Nephron (organoid): Measurements from ENCODE around the gene KIF25.
"Not testable (repeated sequence)": the region's sequence is repeated elsewhere in the genome, so short reads cannot be mapped to it uniquely, and the experiment has no call there.

ENCODE experiments used
- H3K27ac Mint-ChIP-seq, 3 experiments: 2 replicates each; pipeline ENCODE4 v1.8.0; 2020; ENCODE audit warnings: mixed read lengths in 3 of 3, mild to moderate bottlenecking in 2 of 3, moderate library complexity in 1 of 3
- H3K27me3 Mint-ChIP-seq: 2 replicates; pipeline ENCODE4 v1.8.0; 2021; ENCODE audit warnings: low read depth, mild to moderate bottlenecking, moderate library complexity, mixed read lengths
- H3K36me3 Mint-ChIP-seq: 2 replicates; pipeline ENCODE4 v1.8.0; 2020; ENCODE audit warnings: low read depth, mixed read lengths
- H3K4me1 Mint-ChIP-seq: 2 replicates; pipeline ENCODE4 v1.8.0; 2020; ENCODE audit warnings: mixed read lengths
- H3K4me3 Mint-ChIP-seq, 3 experiments: 2 replicates each; pipeline ENCODE4 v1.8.0; 2020; ENCODE audit warnings: mild to moderate bottlenecking in 3 of 3, mixed read lengths in 3 of 3, moderate library complexity in 2 of 3
- H3K9me3 Mint-ChIP-seq: 2 replicates; pipeline ENCODE4 v1.8.0; 2020; ENCODE audit warnings: mixed read lengths
- TF ChIP-seq, protein P1 (sequence below), 3 experiments: fragments of 200-600 bp; sonication (generic); IDR thresholded peaks; one replicate each; pipeline ENCODE4 v1.5.0; 2021; ENCODE audit warnings: antibody characterized with exemption in 3 of 3; ENCODE audit not compliant: unreplicated experiment in 3 of 3

Gene KIF25

DNA sequence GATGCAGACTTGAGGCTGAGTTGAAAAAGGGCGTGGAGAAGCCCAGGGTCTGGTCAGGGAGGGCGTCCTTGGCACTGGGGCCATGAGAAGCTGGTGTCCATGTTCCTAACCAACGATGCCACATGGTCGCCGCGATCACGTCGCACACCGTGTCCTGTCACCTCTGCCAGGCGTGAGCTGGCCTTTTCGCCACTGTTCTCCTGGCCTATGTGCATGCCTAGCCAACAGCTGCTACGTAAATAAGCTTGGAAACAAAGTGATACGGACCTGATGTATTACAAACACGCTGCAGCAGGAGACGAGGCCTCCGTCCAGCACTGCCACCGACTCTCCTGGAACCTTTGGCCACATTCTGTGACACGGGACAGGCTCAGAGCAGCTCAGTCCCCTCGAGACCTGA lies 22.0 kb upstream of the KIF25 start:
- H3K4me1 Mint-ChIP-seq, result peaks cover 27% of the 10 kb centered on the region
- H3K4me3 Mint-ChIP-seq, result no peak overlapping the region
- TF ChIP-seq, protein P1, sequence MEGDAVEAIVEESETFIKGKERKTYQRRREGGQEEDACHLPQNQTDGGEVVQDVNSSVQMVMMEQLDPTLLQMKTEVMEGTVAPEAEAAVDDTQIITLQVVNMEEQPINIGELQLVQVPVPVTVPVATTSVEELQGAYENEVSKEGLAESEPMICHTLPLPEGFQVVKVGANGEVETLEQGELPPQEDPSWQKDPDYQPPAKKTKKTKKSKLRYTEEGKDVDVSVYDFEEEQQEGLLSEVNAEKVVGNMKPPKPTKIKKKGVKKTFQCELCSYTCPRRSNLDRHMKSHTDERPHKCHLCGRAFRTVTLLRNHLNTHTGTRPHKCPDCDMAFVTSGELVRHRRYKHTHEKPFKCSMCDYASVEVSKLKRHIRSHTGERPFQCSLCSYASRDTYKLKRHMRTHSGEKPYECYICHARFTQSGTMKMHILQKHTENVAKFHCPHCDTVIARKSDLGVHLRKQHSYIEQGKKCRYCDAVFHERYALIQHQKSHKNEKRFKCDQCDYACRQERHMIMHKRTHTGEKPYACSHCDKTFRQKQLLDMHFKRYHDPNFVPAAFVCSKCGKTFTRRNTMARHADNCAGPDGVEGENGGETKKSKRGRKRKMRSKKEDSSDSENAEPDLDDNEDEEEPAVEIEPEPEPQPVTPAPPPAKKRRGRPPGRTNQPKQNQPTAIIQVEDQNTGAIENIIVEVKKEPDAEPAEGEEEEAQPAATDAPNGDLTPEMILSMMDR (IDR thresholded peaks at IDR 0.05; ENCODE audit: unreplicated experiment in 3 of 3), result no peak
- no peaks in the 10 kb centered on the region for H3K27me3 Mint-ChIP-seq
- no peaks in the 10 kb centered on the region for H3K9me3 Mint-ChIP-seq
- H3K36me3 Mint-ChIP-seq, result peaks cover 14% of the 10 kb centered on the region
- peak overlapping the region; percentile 37 to 69 (median 57) for H3K27ac Mint-ChIP-seq

DNA sequence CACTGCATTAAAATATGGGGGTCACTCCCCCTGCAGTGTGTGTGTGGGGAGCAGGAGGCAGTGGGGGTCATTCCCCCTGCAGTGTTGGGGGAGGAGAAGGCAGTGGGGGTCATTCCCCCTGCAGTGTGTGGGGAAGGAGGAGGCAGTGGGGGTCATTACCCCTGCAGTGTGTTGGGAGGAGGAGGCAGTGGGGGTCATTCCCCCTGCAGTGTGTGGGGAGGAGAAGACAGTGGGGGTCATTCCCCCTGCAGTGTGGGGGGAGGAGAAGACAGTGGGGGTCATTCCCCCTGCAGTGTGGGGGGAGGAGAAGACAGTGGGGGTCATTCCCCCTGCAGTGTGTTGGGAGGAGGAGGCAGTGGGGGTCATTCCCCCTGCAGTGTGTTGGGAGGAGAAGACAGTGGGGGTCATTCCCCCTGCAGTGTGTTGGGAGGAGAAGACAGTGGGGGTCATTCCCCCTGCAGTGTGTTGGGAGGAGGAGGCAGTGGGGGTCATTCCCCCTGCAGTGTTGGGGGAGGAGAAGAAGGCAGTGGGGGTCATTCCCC lies 21.3 kb upstream of the KIF25 start:
- not testable (repeated sequence) for H3K9me3 Mint-ChIP-seq, H3K27me3 Mint-ChIP-seq, H3K4me3 Mint-ChIP-seq
- peaks cover 33% of the 10 kb centered on the region for H3K4me1 Mint-ChIP-seq
- peaks cover 12% of the 10 kb centered on the region for H3K36me3 Mint-ChIP-seq
- peak overlapping the region in 1 of 3 experiments; percentile 37 for H3K27ac Mint-ChIP-seq

DNA sequence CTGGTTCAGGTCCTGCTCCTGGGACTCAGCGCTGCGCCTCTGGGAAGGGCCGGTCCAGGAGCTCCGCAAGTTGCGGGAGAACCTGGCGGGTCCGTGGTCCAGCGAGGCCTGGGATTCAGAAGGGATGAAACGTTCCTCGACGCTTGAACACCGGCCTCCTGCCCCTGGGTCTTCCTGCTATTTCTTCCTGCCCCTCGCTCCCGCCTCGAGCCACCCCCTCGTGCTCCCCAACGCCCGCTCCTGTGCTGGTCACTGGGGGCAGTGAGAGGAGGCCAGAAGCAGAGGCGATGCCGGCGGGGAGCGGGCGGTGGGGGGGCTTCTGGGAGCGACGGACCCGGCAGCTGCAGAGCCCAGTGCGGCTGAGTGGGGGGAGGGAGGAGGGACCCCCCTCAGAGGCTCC lies 20.8 kb upstream of the KIF25 start:
- TF ChIP-seq, protein P1 (IDR thresholded peaks at IDR 0.05; ENCODE audit: unreplicated experiment in 3 of 3), result no peak
- H3K36me3 Mint-ChIP-seq, result peaks cover 12% of the 10 kb centered on the region
- peaks cover 3% of the 10 kb centered on the region for H3K9me3 Mint-ChIP-seq
- peaks cover 33% of the 10 kb centered on the region for H3K4me1 Mint-ChIP-seq
- no peaks in the 10 kb centered on the region for H3K27me3 Mint-ChIP-seq
- H3K4me3 Mint-ChIP-seq, result no peak overlapping the region
- H3K27ac Mint-ChIP-seq, result no peak overlapping the region

DNA sequence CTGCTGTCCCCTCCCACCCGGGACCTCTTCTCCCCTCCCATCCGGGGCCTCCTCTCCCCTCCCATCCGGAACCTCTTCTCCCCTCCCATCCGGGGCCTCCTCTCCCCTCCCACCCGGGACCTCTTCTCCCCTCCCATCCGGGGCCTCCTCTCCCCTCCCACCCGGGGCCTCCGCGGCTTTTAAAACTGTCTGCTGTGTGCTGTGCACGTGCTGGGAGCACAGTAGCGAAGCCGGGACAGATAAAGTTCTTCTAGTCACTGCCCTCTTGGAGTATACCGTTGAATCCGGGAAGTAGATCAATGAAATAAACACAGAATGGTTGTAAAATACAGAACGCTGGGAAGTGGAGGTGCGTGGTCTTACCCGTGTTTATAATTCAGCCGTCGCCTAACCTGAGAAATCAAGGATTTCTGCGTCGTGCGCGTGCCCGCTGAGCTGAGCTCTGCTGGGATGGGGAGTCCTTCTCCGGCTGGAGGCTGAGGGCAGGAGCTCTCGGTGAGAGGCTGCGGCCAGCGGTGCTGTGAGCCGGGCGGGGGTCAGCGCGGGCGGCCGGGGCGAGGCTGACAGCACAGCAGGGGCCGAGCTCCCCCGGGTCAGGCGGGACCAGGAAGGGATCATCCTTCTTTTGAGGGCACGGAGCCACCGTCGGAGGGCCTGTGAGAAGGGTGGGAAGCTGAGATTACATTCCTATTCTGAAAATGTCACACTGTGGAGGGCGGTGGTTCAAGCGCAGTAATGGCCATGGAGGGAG lies 19.6 kb upstream of the KIF25 start:
- peaks cover 4% of the 10 kb centered on the region for H3K36me3 Mint-ChIP-seq
- H3K9me3 Mint-ChIP-seq, result peaks cover 3% of the 10 kb centered on the region
- TF ChIP-seq, protein P1 (IDR thresholded peaks at IDR 0.05; ENCODE audit: unreplicated experiment in 3 of 3), result no peak
- no peak overlapping the region for H3K4me3 Mint-ChIP-seq
- H3K27me3 Mint-ChIP-seq, result no peaks in the 10 kb centered on the region
- H3K4me1 Mint-ChIP-seq, result peaks cover 33% of the 10 kb centered on the region
- no peak overlapping the region for H3K27ac Mint-ChIP-seq

DNA sequence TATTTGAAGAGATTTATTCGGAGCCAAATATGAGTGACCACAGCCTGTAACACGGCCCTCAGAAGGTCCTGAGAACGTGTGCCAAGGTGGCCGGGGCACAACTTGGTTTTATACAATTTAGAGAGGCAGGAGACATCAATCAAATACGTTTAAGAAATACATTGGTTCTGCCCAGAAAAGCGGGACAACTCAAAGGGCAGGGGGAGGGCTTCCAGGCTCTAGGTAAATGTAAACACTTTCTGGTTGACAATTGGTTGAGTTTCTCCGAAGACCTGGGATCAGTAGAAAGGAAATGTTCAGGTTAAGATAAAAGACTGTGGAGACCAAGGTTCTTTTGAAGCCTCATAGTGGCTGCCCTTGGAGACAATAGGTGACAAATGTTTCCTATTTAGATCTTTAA lies 18.9 kb upstream of the KIF25 start:
- no peak overlapping the region for H3K27ac Mint-ChIP-seq
- peaks cover 26% of the 10 kb centered on the region for H3K4me1 Mint-ChIP-seq
- H3K27me3 Mint-ChIP-seq, result no peaks in the 10 kb centered on the region
- TF ChIP-seq, protein P1 (IDR thresholded peaks at IDR 0.05; ENCODE audit: unreplicated experiment in 3 of 3), result no peak
- no peak overlapping the region for H3K4me3 Mint-ChIP-seq
- peaks cover 4% of the 10 kb centered on the region for H3K36me3 Mint-ChIP-seq
- H3K9me3 Mint-ChIP-seq, result peaks cover 3% of the 10 kb centered on the region

DNA sequence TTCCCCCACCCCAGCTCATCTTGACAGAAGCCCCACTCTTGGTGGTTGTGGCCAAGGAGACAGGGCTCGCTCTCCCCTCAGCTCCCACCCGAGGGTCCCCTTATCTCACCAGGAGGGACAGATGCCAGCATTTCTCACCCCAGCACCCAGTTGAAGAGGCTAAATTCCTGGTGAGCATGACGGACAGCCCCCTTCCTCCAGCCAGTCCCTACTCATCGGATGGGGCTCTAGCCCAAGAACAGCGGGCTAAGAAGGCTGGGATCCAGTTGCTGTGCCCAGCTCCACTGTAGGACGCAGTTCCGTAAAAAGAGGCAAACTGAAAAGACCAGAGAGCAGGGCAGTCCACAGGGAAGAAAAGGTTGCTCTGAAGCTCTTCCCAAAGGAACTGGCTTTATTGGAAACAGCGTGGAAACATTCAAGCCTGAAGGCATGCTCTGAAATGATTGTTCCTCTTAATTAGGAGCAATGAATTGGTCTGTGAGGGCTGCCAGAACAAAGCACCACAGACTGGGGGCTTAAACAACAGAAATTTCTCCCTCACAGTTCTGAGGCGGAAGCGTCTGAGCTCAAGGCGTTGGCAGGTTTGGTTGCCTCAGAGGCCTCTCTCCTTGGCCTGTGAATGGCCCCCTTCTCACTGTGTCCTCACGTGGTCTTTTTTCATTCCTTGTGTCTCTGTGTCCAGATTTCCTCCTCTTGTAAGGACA lies 17.9 kb upstream of the KIF25 start:
- Mint-ChIP-seq H3K36me3 (peaks cover 3% of the 10 kb centered on the region), H3K27me3 (no peaks in the 10 kb centered on the region), H3K9me3 (peaks cover 10% of the 10 kb centered on the region), H3K27ac (no peak overlapping the region), H3K4me3 (no peak overlapping the region), H3K4me1 (peaks cover 19% of the 10 kb centered on the region)
- TF ChIP-seq, protein P1 (IDR thresholded peaks at IDR 0.05; ENCODE audit: unreplicated experiment in 3 of 3), result no peak
